Mucosa of descending colon (tissue), 3 donors: ENCODE data around the gene CCDC78. TPM values are rescaled to one million over a fixed set of nuclear protein-coding genes. Genes with fewer than 3 reads are reported as not detected.

Experiments used
- ATAC-seq: fragments of 200-7000 bp; cut with Tn5 transposase; one replicate; pipeline ENCODE4 v1.9.1; 2020; ENCODE audit warnings: mild to moderate bottlenecking, moderate library complexity
- DNase-seq, 3 donors: peaks; one replicate each; pipeline ENCODE4 v3.0.0-alpha.2; 2020
- H3K36me3 ChIP-seq: fragments of 200-600 bp; one replicate; pipeline ENCODE4 v1.8.0; 2021; ENCODE audit warnings: low read depth, mild to moderate bottlenecking
- H3K4me1 ChIP-seq: fragments of 200-600 bp; one replicate; pipeline ENCODE4 v1.8.0; 2021; ENCODE audit warnings: low read depth, mild to moderate bottlenecking
- H3K4me3 ChIP-seq: fragments of 200-600 bp; one replicate; pipeline ENCODE4 v1.8.0; 2021; ENCODE audit warnings: mild to moderate bottlenecking
- H3K9me3 ChIP-seq: fragments of 200-600 bp; one replicate; pipeline ENCODE4 v1.8.0; 2021; ENCODE audit warnings: mild to moderate bottlenecking
- intact Hi-C, 2 donors: fragments of 100-400 bp; cut with DNase I in 1 of 2; cut with micrococcal nuclease in 1 of 2; formaldehyde crosslinking; loops; one replicate each; pipeline versions ENCODE4 v1.11.0 to v1.11.1; 2022; cut with DNase I, micrococcal nuclease
- total RNA-seq, 3 donors: library from RNA; stranded (reverse); fragmentation: NEBNext Ultra II Directional in 2 of 3; extraction: Animal tissue kit (Norgen Biotek cat#: 25700) in 2 of 3; gene quantifications; one replicate each; pipeline versions ENCODE4 v1.2.1 to v1.2.4, GENCODE V29; 2021 to 2023
- TF ChIP-seq, protein P1 (sequence below): fragments of 200-600 bp; IDR thresholded peaks from one replicate; pipeline ENCODE4 v1.8.0; 2022; ENCODE audit warnings: antibody characterized with exemption, mild to moderate bottlenecking
- donor health status: DM: no; HTN: no; CAD: no; lungs with moderate emphysema.
- donor health status: DM: no; HTN: no; CAD: no.
- donor health status: DM: no; HTN: yes; CAD: no.

CCDC78 gene
- total RNA-seq, 3 donors from 2014 or later = 0.47 to 0.96 (median 0.80) TPM

- Histone ChIP-seq H3K9me3 (no peaks in the 10 kb centered on the region), H3K4me1 (peaks cover 56% of the 10 kb centered on the region), H3K36me3 (peaks cover 5% of the 10 kb centered on the region), H3K4me3 (no peak overlapping the region)
- DNase-seq = peak in 2 of 3 donors; percentile 42 to 63
- no peak for ATAC-seq
- TF ChIP-seq, protein P1, sequence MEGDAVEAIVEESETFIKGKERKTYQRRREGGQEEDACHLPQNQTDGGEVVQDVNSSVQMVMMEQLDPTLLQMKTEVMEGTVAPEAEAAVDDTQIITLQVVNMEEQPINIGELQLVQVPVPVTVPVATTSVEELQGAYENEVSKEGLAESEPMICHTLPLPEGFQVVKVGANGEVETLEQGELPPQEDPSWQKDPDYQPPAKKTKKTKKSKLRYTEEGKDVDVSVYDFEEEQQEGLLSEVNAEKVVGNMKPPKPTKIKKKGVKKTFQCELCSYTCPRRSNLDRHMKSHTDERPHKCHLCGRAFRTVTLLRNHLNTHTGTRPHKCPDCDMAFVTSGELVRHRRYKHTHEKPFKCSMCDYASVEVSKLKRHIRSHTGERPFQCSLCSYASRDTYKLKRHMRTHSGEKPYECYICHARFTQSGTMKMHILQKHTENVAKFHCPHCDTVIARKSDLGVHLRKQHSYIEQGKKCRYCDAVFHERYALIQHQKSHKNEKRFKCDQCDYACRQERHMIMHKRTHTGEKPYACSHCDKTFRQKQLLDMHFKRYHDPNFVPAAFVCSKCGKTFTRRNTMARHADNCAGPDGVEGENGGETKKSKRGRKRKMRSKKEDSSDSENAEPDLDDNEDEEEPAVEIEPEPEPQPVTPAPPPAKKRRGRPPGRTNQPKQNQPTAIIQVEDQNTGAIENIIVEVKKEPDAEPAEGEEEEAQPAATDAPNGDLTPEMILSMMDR = no peak
- intact Hi-C loops = no loop called here
Measured at GRCh38 chr16:681746-682427, 44.4 kb downstream of the CCDC78 start.

DNA sequence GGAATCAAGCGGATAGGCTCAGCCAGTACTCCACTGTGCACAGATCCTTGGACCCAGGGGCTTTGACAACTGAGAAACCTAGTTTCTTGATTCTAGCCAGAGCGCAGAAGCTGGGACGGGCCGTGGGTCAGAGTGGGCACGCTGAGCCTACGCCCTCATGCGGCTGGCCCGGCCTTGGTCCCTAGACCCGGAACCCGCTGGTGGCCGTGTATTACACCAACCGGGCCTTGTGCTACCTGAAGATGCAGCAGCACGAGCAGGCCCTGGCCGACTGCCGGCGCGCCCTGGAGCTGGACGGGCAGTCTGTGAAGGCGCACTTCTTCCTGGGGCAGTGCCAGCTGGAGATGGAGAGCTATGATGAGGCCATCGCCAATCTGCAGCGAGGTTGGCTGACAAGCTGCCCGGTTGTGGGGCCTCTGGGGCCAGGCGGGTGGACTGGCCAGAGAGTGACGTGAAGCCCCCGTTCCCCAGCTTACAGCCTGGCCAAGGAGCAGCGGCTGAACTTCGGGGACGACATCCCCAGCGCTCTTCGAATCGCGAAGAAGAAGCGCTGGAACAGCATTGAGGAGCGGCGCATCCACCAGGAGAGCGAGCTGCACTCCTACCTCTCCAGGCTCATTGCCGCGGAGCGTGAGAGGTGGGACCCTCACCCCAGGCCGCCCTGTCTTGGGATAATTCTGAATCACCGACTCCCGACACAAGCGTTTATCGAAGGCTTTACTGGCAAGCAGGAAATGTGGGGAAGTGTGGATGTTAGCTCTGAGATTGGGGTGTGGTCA, 45.1 kb downstream of the CCDC78 start:
- Histone ChIP-seq H3K9me3 (no peaks in the 10 kb centered on the region), H3K36me3 (peaks cover 5% of the 10 kb centered on the region), H3K4me3 (peak overlapping the region; percentile 70), H3K4me1 (peaks cover 64% of the 10 kb centered on the region)
- TF ChIP-seq, protein P1 = no peak
- ATAC-seq (no peak), DNase-seq (peak in 2 of 3 donors; percentile 58 to 71)
- intact Hi-C loops = no loop called here

GRCh38 chr16:680625-680945, 45.7 kb downstream of the CCDC78 start:
- DNase-seq (no peak), ATAC-seq (no peak)
- intact Hi-C loops = no loop called here
- Histone ChIP-seq H3K36me3 (peaks cover 5% of the 10 kb centered on the region), H3K4me3 (peak overlapping the region; percentile 70), H3K4me1 (peaks cover 68% of the 10 kb centered on the region), H3K9me3 (no peaks in the 10 kb centered on the region)
- TF ChIP-seq, protein P1 = no peak

GRCh38 chr16:679814-680624, 46.2 kb downstream of the CCDC78 start, which contains the start of gene STUB1:
Gene STUB1 (plus strand): TSS chr16:680410. CDS start chr16:680526, 116 bp downstream.
- Histone ChIP-seq H3K9me3 (no peaks in the 10 kb centered on the region), H3K4me1 (peaks cover 67% of the 10 kb centered on the region), H3K36me3 (peaks cover 5% of the 10 kb centered on the region), H3K4me3 (peak within 1 kb of the TSS; percentile 70)
- peak; percentile 73 for ATAC-seq
- peak; percentile 87 to 93 (median 93) for DNase-seq
- TF ChIP-seq, protein P1 = no peak
- intact Hi-C loops = no loop called here
